Neural progenitor cell (in vitro differentiated cells): Measurements from ENCODE around the gene PLOD3.

Source experiments
- CTCF ChIP-seq: fragments of 200-600 bp; sonication (generic); IDR thresholded peaks from 2 replicates; pipeline ENCODE4 v1.5.1; 2017; ENCODE audit warnings: antibody characterized with exemption, mild to moderate bottlenecking
- EZH2 ChIP-seq: fragments of 200-600 bp; sonication (generic); IDR thresholded peaks from 2 replicates; pipeline ENCODE4 v1.6.1; 2017; ENCODE audit warnings: antibody characterized with exemption, mild to moderate bottlenecking, moderate library complexity
- EZH2phosphoT487 ChIP-seq: fragments of 200-600 bp; sonication (generic); IDR thresholded peaks from 2 replicates; pipeline ENCODE4 v1.6.1; 2017; ENCODE audit warnings: antibody characterized with exemption

- TF ChIP-seq CTCF = no peak
- TF ChIP-seq EZH2phosphoT487 = no peak
- TF ChIP-seq EZH2 = no peak
Observed at GRCh38 chr7:101235522-101235921, 18.1 kb upstream of the PLOD3 start.
